Endothelial cell of umbilical vein (primary cell): Measurements from ENCODE around the gene CACNG8. TPM values are rescaled to one million over a fixed set of nuclear protein-coding genes. Genes with fewer than 3 reads are reported as not detected.

Source experiments
- BruUV-seq: library from RNA; stranded (reverse); fragments of 400-500 nt; replicated peaks from 2 replicates; lab custom pipeline; 2021; lab: Mats Ljungman, UMichigan
- CTCF ChIA-PET: fragments of 300-600, 350-600 bp; sonication (Branson Sonifier 250); formaldehyde crosslinking; loops from one replicate; lab custom pipeline; 2021; ENCODE audit warnings: antibody characterized with exemption, inconsistent platforms; lab: Charles Lee
- POLR2A ChIA-PET: fragments of 300-600, 350-600 bp; sonication (Branson Sonifier 250); formaldehyde crosslinking; loops from one replicate; lab custom pipeline; 2021; ENCODE audit warnings: antibody characterized with exemption, inconsistent platforms; lab: Charles Lee
- DNase-seq: peaks from one replicate; pipeline ENCODE4 v3.0.0-alpha.2; 2011; ENCODE audit warnings: low read depth, low spot score
- FAIRE-seq: peaks from 2 replicates; lab custom pipeline; 2011; peaks lifted over from hg19 to GRCh38; lab: Jason Lieb, UNC
- H2AFZ ChIP-seq: 2 replicates; pipeline ENCODE4 v1.6.0; 2012; ENCODE audit warnings: low read depth, low read length, control low read depth, inconsistent platforms
- H3K27ac ChIP-seq: 2 replicates; pipeline ENCODE4 v1.5.1; 2011; ENCODE audit warnings: low read depth, mild to moderate bottlenecking, control low read depth, low read length, moderate library complexity; ENCODE audit not compliant: insufficient read depth
- H3K27me3 ChIP-seq, 2 experiments: 2 replicates each; pipeline versions ENCODE4 v1.6.0 to v1.6.1; 2011; ENCODE audit warnings: low read length in 2 of 2, mixed read lengths in 1 of 2; ENCODE audit not compliant: control insufficient read depth in 2 of 2, insufficient read depth in 2 of 2
- H3K36me3 ChIP-seq, 2 experiments: 2 replicates in 1 of 2; 3 replicates in 1 of 2; pipeline ENCODE4 v1.5.1; 2011; ENCODE audit warnings: low read length in 2 of 2, mild to moderate bottlenecking in 1 of 2, moderate library complexity in 1 of 2; ENCODE audit not compliant: control insufficient read depth in 2 of 2, insufficient read depth in 2 of 2; ENCODE audit errors: extremely low read depth in 1 of 2
- H3K4me1 ChIP-seq: 3 replicates; pipeline ENCODE4 v1.5.1; 2011; ENCODE audit warnings: mild to moderate bottlenecking, low read length; ENCODE audit not compliant: control insufficient read depth, insufficient read depth; ENCODE audit errors: extremely low read depth
- H3K4me2 ChIP-seq: 2 replicates; pipeline ENCODE4 v1.6.1; 2011; ENCODE audit warnings: low read length, control low read depth, mixed read lengths; ENCODE audit not compliant: insufficient read depth
- H3K4me3 ChIP-seq, 3 experiments: fragments of 200-600 bp in 1 of 3; sonication (generic), shearing (Covaris generic) in 1 of 3; replicated peaks in 1 of 3; 2 replicates each; pipeline ENCODE4 v1.5.1; 2011 to 2016; ENCODE audit warnings: control low read depth in 3 of 3, low read length in 3 of 3, mild to moderate bottlenecking in 2 of 3, inconsistent platforms in 1 of 3, low read depth in 1 of 3, moderate library complexity in 1 of 3; ENCODE audit not compliant: insufficient read depth in 1 of 3
- H3K79me2 ChIP-seq: 2 replicates; pipeline ENCODE4 v1.6.0; 2012; ENCODE audit warnings: low read length, inconsistent platforms; ENCODE audit not compliant: control insufficient read depth, insufficient read depth
- H3K9ac ChIP-seq: replicated peaks from 2 replicates; pipeline ENCODE3; 2011; ENCODE audit warnings: low read length, control low read depth; ENCODE audit not compliant: insufficient read depth; ENCODE audit errors: extremely low read depth
- H3K9me1 ChIP-seq: replicated peaks from 3 replicates; pipeline ENCODE4 v1.6.0; 2011; ENCODE audit warnings: mild to moderate bottlenecking, low read length; ENCODE audit not compliant: control insufficient read depth, insufficient read depth; ENCODE audit errors: extremely low read depth
- H3K9me3 ChIP-seq: replicated peaks from 2 replicates; pipeline ENCODE4 v1.5.1; 2012; ENCODE audit warnings: low read length, inconsistent platforms; ENCODE audit not compliant: control insufficient read depth, insufficient read depth
- H4K20me1 ChIP-seq: replicated peaks from 2 replicates; pipeline ENCODE3; 2011; ENCODE audit warnings: mild to moderate bottlenecking, low read length; ENCODE audit not compliant: control insufficient read depth, insufficient read depth; ENCODE audit errors: extremely low read depth
- FOS ChIP-seq: IDR thresholded peaks from 2 replicates; pipeline ENCODE4 v1.6.1; 2011; ENCODE audit warnings: mild to moderate bottlenecking, low read length, moderate library complexity, borderline replicate concordance; ENCODE audit not compliant: insufficient read depth
- GATA2 ChIP-seq: IDR thresholded peaks from 2 replicates; pipeline ENCODE4 v1.7.0; 2011; ENCODE audit warnings: low read depth, mild to moderate bottlenecking, moderate library complexity, mixed read lengths, low read length; ENCODE audit not compliant: insufficient read length, insufficient read depth
- MYC ChIP-seq: IDR thresholded peaks from one replicate; pipeline ENCODE4 v1.6.1; 2011; ENCODE audit warnings: mild to moderate bottlenecking, low read depth, low read length
- POLR2AphosphoS5 ChIP-seq: IDR thresholded peaks from 2 replicates; pipeline ENCODE4 v1.6.1; 2012; ENCODE audit warnings: low read depth, mild to moderate bottlenecking, control low read depth, low read length, moderate library complexity; ENCODE audit not compliant: insufficient read depth
- dilution Hi-C: fragments of 300-500 bp; cut with MboI; formaldehyde crosslinking; loops from one replicate; pipeline ENCODE4 v1.15.0; 2019; ENCODE audit warnings: low sequenced_read_pairs; ENCODE audit not compliant: extremely low pct_ligation_motif_present
- intact Hi-C: fragments of 100-400 bp; cut with micrococcal nuclease; formaldehyde crosslinking; loops from one replicate; pipeline ENCODE4 v1.10.0; 2022
- polyA plus RNA-seq, 4 experiments: library from polyadenylated mRNA; depleted of rRNA in 3 of 4; stranded (reverse) in 3 of 4; unstranded in 1 of 4; fragments of >200 nt; gene quantifications; 2 replicates each; pipeline versions ENCODE4 v1.2.1 to v1.2.3, GENCODE V29; 2011 to 2012; ENCODE audit warnings: missing spikeins in 1 of 4
- total RNA-seq: library from RNA; stranded (reverse); gene quantifications from 2 replicates; pipeline ENCODE4 v1.2.3, GENCODE V29; 2021
- TF ChIP-seq, protein P1 (sequence below): IDR thresholded peaks from 2 replicates; pipeline ENCODE4 v1.6.1; 2011; ENCODE audit not compliant: insufficient read depth, insufficient read length
- TF ChIP-seq, protein P2 (sequence below), 2 donors: IDR thresholded peaks; 1 replicate in 1 of 2; 2 replicates in 1 of 2; pipeline ENCODE4 v1.5.1; 2011; ENCODE audit warnings: low read length in 2 of 2, mild to moderate bottlenecking in 2 of 2, moderate library complexity in 2 of 2, control low read depth in 1 of 2, inconsistent platforms in 1 of 2, low read depth in 1 of 2; ENCODE audit not compliant: insufficient read depth in 1 of 2; ENCODE audit errors: extremely low read depth in 1 of 2

Gene CACNG8
- total and polyA plus RNA-seq, 2 donors (not counting 3 experiments of a cell fraction or from before 2014, with no cell fraction given) = 0.18 to 1.7 TPM

DNA sequence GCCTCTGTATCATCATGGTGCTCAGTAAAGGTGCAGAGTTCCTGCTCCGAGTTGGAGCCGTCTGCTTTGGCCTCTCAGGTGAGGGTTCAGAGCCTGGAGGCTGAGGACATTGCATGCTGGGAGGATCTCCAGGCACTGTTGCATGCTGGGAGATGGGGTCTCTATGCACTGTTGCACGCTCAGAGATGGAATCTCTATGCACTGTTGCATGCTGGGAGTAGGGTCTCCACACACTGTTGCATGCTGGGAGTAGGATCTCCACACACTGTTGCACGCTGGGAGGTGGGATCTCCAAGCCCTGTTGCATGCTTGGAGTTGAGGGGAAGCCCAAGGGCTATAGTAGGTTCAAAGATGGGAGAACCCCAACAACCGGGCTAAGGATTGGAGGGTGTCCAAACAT is 37.0 kb downstream of the CACNG8 start:
- Histone ChIP-seq H3K4me1 (peaks cover 2% of the 10 kb centered on the region), H3K4me2 (no peak overlapping the region), H3K79me2 (no peaks in the 10 kb centered on the region), H2AFZ (no peak overlapping the region), H3K36me3 (no peaks in the 10 kb centered on the region), H4K20me1 (no peaks in the 10 kb centered on the region), H3K4me3 (no peak overlapping the region), H3K9me1 (no peaks in the 10 kb centered on the region), H3K27me3 (peaks cover 0 to 2% of the 10 kb centered on the region in 2 experiments), H3K9me3 (no peaks in the 10 kb centered on the region), H3K27ac (no peak overlapping the region), H3K9ac (no peak overlapping the region)
- intact Hi-C loops (no loop called here), dilution Hi-C loops (no loop called here)
- FAIRE-seq = no peak
- TF ChIP-seq POLR2AphosphoS5 = no peak
- no peak for TF ChIP-seq MYC
- TF ChIP-seq, protein P1, sequence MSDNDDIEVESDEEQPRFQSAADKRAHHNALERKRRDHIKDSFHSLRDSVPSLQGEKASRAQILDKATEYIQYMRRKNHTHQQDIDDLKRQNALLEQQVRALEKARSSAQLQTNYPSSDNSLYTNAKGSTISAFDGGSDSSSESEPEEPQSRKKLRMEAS = no peak
- no peak for TF ChIP-seq GATA2
- TF ChIP-seq, protein P2, sequence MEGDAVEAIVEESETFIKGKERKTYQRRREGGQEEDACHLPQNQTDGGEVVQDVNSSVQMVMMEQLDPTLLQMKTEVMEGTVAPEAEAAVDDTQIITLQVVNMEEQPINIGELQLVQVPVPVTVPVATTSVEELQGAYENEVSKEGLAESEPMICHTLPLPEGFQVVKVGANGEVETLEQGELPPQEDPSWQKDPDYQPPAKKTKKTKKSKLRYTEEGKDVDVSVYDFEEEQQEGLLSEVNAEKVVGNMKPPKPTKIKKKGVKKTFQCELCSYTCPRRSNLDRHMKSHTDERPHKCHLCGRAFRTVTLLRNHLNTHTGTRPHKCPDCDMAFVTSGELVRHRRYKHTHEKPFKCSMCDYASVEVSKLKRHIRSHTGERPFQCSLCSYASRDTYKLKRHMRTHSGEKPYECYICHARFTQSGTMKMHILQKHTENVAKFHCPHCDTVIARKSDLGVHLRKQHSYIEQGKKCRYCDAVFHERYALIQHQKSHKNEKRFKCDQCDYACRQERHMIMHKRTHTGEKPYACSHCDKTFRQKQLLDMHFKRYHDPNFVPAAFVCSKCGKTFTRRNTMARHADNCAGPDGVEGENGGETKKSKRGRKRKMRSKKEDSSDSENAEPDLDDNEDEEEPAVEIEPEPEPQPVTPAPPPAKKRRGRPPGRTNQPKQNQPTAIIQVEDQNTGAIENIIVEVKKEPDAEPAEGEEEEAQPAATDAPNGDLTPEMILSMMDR (IDR thresholded peaks at IDR 0.05; ENCODE audit: extremely low read depth in 1 of 2, insufficient read depth in 1 of 2, low read depth in 1 of 2, low read length in 2 of 2) = no peak
- no peak for TF ChIP-seq FOS
- ChIA-PET CTCF (no interaction called here), POLR2A (no interaction called here)
- no TSS peak for BruUV-seq
- DNase-seq = no peak
